ENCODE data around the gene DHRS7B. TPM values are rescaled to one million over a fixed set of nuclear protein-coding genes. Genes with fewer than 3 reads are reported as not detected.

Gene DHRS7B
- total and polyA plus RNA-seq, 9 of the 15 experiments (the other 6 are each of a cell fraction or from before 2014, with no cell fraction given): 8.0 to 30.7 (median 14.8) TPM

DNA sequence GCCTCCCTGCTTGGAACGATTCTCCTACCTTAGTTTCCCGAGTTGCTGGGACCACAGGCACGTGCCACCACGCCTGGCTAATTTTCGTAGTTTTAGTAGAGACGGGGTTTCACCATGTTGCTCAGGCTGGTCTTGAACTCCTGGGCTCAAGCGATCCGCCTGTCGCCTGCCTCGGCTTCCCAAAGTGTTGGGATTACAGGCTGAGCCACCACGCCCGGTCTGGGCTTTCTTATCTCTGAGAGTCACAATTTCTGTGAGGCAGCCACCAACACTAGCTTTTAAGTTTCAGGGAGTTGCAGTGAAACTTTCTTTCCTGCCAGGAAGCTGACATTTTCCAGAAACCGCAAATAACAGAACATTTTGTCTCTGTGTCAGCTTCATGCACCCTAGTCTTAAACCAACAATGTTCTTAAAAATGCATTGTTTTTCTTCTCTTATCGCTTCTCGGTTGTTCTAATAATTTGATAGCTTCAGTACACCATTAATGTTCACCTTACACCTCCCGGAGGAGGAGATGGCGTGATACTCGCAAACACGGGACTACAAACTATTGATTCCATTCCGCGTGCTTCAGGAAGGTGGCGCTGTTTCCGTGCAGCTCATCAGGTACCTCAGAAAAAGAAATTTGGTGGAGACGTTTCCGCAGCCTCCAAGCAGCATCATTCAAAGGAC is 7.4 kb upstream of the DHRS7B start (continued):
- TF ChIP-seq, protein P1, sequence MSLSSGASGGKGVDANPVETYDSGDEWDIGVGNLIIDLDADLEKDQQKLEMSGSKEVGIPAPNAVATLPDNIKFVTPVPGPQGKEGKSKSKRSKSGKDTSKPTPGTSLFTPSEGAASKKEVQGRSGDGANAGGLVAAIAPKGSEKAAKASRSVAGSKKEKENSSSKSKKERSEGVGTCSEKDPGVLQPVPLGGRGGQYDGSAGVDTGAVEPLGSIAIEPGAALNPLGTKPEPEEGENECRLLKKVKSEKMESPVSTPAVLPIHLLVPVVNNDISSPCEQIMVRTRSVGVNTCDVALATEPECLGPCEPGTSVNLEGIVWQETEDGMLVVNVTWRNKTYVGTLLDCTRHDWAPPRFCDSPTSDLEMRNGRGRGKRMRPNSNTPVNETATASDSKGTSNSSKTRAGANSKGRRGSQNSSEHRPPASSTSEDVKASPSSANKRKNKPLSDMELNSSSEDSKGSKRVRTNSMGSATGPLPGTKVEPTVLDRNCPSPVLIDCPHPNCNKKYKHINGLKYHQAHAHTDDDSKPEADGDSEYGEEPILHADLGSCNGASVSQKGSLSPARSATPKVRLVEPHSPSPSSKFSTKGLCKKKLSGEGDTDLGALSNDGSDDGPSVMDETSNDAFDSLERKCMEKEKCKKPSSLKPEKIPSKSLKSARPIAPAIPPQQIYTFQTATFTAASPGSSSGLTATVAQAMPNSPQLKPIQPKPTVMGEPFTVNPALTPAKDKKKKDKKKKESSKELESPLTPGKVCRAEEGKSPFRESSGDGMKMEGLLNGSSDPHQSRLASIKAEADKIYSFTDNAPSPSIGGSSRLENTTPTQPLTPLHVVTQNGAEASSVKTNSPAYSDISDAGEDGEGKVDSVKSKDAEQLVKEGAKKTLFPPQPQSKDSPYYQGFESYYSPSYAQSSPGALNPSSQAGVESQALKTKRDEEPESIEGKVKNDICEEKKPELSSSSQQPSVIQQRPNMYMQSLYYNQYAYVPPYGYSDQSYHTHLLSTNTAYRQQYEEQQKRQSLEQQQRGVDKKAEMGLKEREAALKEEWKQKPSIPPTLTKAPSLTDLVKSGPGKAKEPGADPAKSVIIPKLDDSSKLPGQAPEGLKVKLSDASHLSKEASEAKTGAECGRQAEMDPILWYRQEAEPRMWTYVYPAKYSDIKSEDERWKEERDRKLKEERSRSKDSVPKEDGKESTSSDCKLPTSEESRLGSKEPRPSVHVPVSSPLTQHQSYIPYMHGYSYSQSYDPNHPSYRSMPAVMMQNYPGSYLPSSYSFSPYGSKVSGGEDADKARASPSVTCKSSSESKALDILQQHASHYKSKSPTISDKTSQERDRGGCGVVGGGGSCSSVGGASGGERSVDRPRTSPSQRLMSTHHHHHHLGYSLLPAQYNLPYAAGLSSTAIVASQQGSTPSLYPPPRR (CRISPR knock-in tag; IDR thresholded peaks at IDR 0.05; ENCODE audit: borderline replicate concordance): no peak
- TF ChIP-seq CREM (IDR thresholded peaks at IDR 0.05; ENCODE audit: low read depth): peak; percentile 56
- no peak for TF ChIP-seq ESRRA (IDR thresholded peaks at IDR 0.05; ENCODE audit: borderline replicate concordance, low read depth)
- TF ChIP-seq PML (IDR thresholded peaks at IDR 0.05; ENCODE audit: low read length): no peak
- TF ChIP-seq ERF (CRISPR knock-in tag; IDR thresholded peaks at IDR 0.05): no peak
- 0 out of 2 replicates have a peak, but pooled peaks have one; percentile 15 for TF ChIP-seq JUN (IDR thresholded peaks at IDR 0.05; ENCODE audit: borderline replicate concordance, low read depth, low read length)
- no peak for TF ChIP-seq JUN (CRISPR knock-in tag; IDR thresholded peaks at IDR 0.05; ENCODE audit: borderline replicate concordance)
- TF ChIP-seq, protein P2, sequence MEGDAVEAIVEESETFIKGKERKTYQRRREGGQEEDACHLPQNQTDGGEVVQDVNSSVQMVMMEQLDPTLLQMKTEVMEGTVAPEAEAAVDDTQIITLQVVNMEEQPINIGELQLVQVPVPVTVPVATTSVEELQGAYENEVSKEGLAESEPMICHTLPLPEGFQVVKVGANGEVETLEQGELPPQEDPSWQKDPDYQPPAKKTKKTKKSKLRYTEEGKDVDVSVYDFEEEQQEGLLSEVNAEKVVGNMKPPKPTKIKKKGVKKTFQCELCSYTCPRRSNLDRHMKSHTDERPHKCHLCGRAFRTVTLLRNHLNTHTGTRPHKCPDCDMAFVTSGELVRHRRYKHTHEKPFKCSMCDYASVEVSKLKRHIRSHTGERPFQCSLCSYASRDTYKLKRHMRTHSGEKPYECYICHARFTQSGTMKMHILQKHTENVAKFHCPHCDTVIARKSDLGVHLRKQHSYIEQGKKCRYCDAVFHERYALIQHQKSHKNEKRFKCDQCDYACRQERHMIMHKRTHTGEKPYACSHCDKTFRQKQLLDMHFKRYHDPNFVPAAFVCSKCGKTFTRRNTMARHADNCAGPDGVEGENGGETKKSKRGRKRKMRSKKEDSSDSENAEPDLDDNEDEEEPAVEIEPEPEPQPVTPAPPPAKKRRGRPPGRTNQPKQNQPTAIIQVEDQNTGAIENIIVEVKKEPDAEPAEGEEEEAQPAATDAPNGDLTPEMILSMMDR (IDR thresholded peaks at IDR 0.05 in 2 of 3, conservative IDR thresholded peaks at IDR 0.05 in 1 of 3; ENCODE audit: insufficient read depth in 2 of 3, low read depth in 1 of 3, low read length in 3 of 3): peak; percentile 77 to 82 (median 77)
- TF ChIP-seq ATF1 (CRISPR knock-in tag; IDR thresholded peaks at IDR 0.05): no peak
- 0 out of 2 replicates have a peak, but pooled peaks have one; percentile 27 for TF ChIP-seq ATF1 (tag; IDR thresholded peaks at IDR 0.05)
- 0 out of 2 replicates have a peak, but pooled peaks have one; percentile 43 for TF ChIP-seq LCOR (CRISPR knock-in tag; IDR thresholded peaks at IDR 0.05)
- TF ChIP-seq MECOM (CRISPR knock-in tag; IDR thresholded peaks at IDR 0.05): no peak
- TF ChIP-seq RCOR1 (IDR thresholded peaks at IDR 0.05; ENCODE audit: borderline replicate concordance in 1 of 2, low read depth in 2 of 2, low read length in 2 of 2): peak in 1 of 2 experiments; percentile 44; a peak in 1 of 4 replicates
- no peak for TF ChIP-seq ZNF583 (CRISPR knock-in tag; IDR thresholded peaks at IDR 0.05)
- no peak for TF ChIP-seq FOS (IDR thresholded peaks at IDR 0.05; ENCODE audit: extremely low read depth, insufficient read length)
- TF ChIP-seq RAD21 (CRISPR knock-in tag; conservative IDR thresholded peaks at IDR 0.05 in 1 of 2, IDR thresholded peaks at IDR 0.05 in 1 of 2): peak; percentile 42 to 58
- 0 out of 2 replicates have a peak, but pooled peaks have one; percentile 21 for TF ChIP-seq GABPA (tag; conservative IDR thresholded peaks at IDR 0.05; ENCODE audit: low read depth)
- peak; percentile 20; the same call in 1 of the 2 replicates for TF ChIP-seq CXXC5 (CRISPR knock-in tag; IDR thresholded peaks at IDR 0.05)
- 0 out of 2 replicates have a peak, but pooled peaks have one; percentile 12 for TF ChIP-seq DPF2 (IDR thresholded peaks at IDR 0.05)
- TF ChIP-seq BHLHE40 (IDR thresholded peaks at IDR 0.05; ENCODE audit: low read length): peak; percentile 76
